Measurements from ENCODE around the gene ENOX1. TPM values are rescaled to one million over a fixed set of nuclear protein-coding genes. Genes with fewer than 3 reads are reported as not detected.

Gene ENOX1
- total and polyA plus RNA-seq, 2 of the 8 experiments (the other 6 are each of a cell fraction or from before 2014, with no cell fraction given) = 0.23 to 0.37 TPM

DNA sequence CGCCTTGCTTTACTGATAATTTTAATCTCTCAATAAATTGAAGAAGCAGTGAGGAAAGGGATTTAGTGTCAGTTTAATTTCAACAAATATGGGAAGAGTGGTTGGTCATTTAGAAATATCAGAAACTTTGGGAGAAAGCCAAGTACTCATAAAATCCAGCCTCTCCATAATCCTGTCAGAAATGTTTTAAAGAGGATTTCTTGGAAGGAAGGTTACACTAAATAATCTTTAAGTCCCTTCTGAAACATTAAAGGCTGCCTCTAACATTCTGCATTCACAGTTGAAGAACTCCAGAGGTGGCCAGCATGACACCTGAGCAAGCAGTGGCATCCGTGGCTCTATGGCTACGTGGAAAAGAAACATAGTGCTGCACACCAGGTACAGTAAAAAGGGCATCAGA lies 378.5 kb downstream of the ENOX1 start:
- H3K27me3 ChIP-seq (replicated peaks in 1 of 4; ENCODE audit: control insufficient read depth in 3 of 4, extremely low read depth in 1 of 4, insufficient read depth in 3 of 4, low read length in 3 of 4) = no peaks in the 10 kb centered on the region
- peaks cover 2% of the 10 kb centered on the region; the same call in 1 of the 2 replicates for H3K23me2 ChIP-seq (ENCODE audit: low read depth, low read length)
- H3K27ac ChIP-seq (ENCODE audit: low read depth, low read length) = no peak overlapping the region
- H4K91ac ChIP-seq (replicated peaks; ENCODE audit: insufficient read length, low read length) = no peak overlapping the region
- H3K36me3 ChIP-seq (ENCODE audit: control insufficient read depth in 2 of 4, insufficient read depth in 4 of 4, low read length in 3 of 4) = no peaks in the 10 kb centered on the region
- H2AK5ac ChIP-seq (ENCODE audit: low read depth, low read length) = no peak overlapping the region
- no peak overlapping the region for H3K23ac ChIP-seq (ENCODE audit: insufficient read length)
- no peak overlapping the region for H2AFZ ChIP-seq (ENCODE audit: low read length)
- no peak overlapping the region for H3K14ac ChIP-seq (ENCODE audit: insufficient read length)
- H3K4me1 ChIP-seq (replicated peaks in 1 of 4; ENCODE audit: control insufficient read depth in 3 of 4, insufficient read depth in 4 of 4, low read length in 3 of 4) = 0 out of 7 replicates have a peak, but pooled peaks cover 0 to 1% (median 0%) of the 10 kb centered on the region in 4 experiments
- H3K4me3 ChIP-seq (ENCODE audit: extremely low read depth in 1 of 4, insufficient read depth in 2 of 4, low read depth in 3 of 4, low read length in 4 of 4) = no peak overlapping the region
- no peaks in the 10 kb centered on the region for H3K79me1 ChIP-seq (ENCODE audit: low read depth, low read length)
- ChIA-PET POLR2A (ENCODE audit: partially characterized antibody) (no interaction called here), CTCF (ENCODE audit: partially characterized antibody) (no interaction called here)
- H3K9ac ChIP-seq (replicated peaks in 1 of 4; ENCODE audit: extremely low read depth in 1 of 4, low read depth in 3 of 4, low read length in 3 of 4) = no peak overlapping the region
- DNase-seq (ENCODE audit: low read depth in 1 of 2, low spot score in 2 of 2) (no peak), FAIRE-seq (no peak)
- H3K9me3 ChIP-seq (ENCODE audit: insufficient read depth in 2 of 2, low read depth in 1 of 2, low read length in 1 of 2) = no peaks in the 10 kb centered on the region
- H3K4me2 ChIP-seq (ENCODE audit: insufficient read depth in 1 of 2, low read depth in 2 of 2, low read length in 2 of 2) = no peak overlapping the region
- no peaks in the 10 kb centered on the region for H3K79me2 ChIP-seq (ENCODE audit: control insufficient read depth in 1 of 2, insufficient read depth in 2 of 2, low read length in 2 of 2)
- no peak overlapping the region for H3K4ac ChIP-seq (replicated peaks; ENCODE audit: insufficient read length, low read depth, low read length)
- no peak overlapping the region for H3K18ac ChIP-seq (ENCODE audit: extremely low read depth, low read length)
- no peak overlapping the region for H4K8ac ChIP-seq (ENCODE audit: extremely low read depth, insufficient read depth, low read length)
- H2BK20ac ChIP-seq (ENCODE audit: low read length) = no peak overlapping the region
- no peak overlapping the region for H2BK12ac ChIP-seq (ENCODE audit: low read depth, low read length)
- 89% methylated on average over 3 of the region's 3 CpGs; no CpG with 5 or more reads in 1 of the 2 experiments for WGBS, 2 experiments (ENCODE audit: extremely low coverage in 1 of 2, insufficient coverage in 1 of 2, insufficient read length in 1 of 2, insufficient replicate concordance in 2 of 2, low coverage in 1 of 2, low lambda C conversion rate in 2 of 2, missing lambda C conversion rate in 1 of 2)
- no peak overlapping the region for H2BK120ac ChIP-seq (replicated peaks; ENCODE audit: low read depth, low read length)
- no peak for TF ChIP-seq CTBP2 (IDR thresholded peaks at IDR 0.05; ENCODE audit: borderline replicate concordance, insufficient read depth, insufficient read length, low read length)
- H2BK15ac ChIP-seq (ENCODE audit: low read length) = no peak overlapping the region
- H4K5ac ChIP-seq (ENCODE audit: insufficient read length, low read depth, low read length) = no peak overlapping the region
- no peak overlapping the region for H3K56ac ChIP-seq (replicated peaks; ENCODE audit: insufficient read length, low read depth, low read length)
- no peaks in the 10 kb centered on the region for H4K20me1 ChIP-seq (replicated peaks in 1 of 2; ENCODE audit: control insufficient read depth in 1 of 2, insufficient read depth in 2 of 2, low read length in 2 of 2)
- H2BK5ac ChIP-seq (ENCODE audit: low read depth, low read length) = no peak overlapping the region

All from H1 (cell line).